Hematopoietic multipotent progenitor cell treated with erythropoietin and hydrocortisone succinate and interleukin-3 and kit ligand, for 6 days (in vitro differentiated cells): ENCODE results near the gene CAPZA2.
"Not testable (repeated sequence)": the region's sequence is repeated elsewhere in the genome, so short reads cannot be mapped to it uniquely, and the experiment has no call there.

Experiments
- DNase-seq: peaks from one replicate; pipeline ENCODE4 v3.0.0-alpha.2; 2015

CAPZA2 gene

GRCh38 chr7:116955801-116956476 lies 93.6 kb downstream of the CAPZA2 start:
- no peak for DNase-seq

GRCh38 chr7:116956477-116956804 lies 94.1 kb downstream of the CAPZA2 start:
- DNase-seq = no peak

- DNase-seq = no peak
Measured at GRCh38 chr7:116957874-116958273, 95.5 kb downstream of the CAPZA2 start.

GRCh38 chr7:116961966-116962673 lies 99.7 kb downstream of the CAPZA2 start:
- not testable (repeated sequence) for DNase-seq

GRCh38 chr7:116963234-116963633 lies 100.8 kb downstream of the CAPZA2 start:
- no peak for DNase-seq

GRCh38 chr7:116966601-116967000 lies 104.2 kb downstream of the CAPZA2 start:
- DNase-seq = no peak

- no peak for DNase-seq
Measured at GRCh38 chr7:116967254-116967922, 105.0 kb downstream of the CAPZA2 start.

- no peak for DNase-seq
Measured at GRCh38 chr7:116967983-116968382, 105.6 kb downstream of the CAPZA2 start.

GRCh38 chr7:116968631-116969030 lies 106.2 kb downstream of the CAPZA2 start:
- no peak for DNase-seq

GRCh38 chr7:116969371-116969902 lies 107.0 kb downstream of the CAPZA2 start:
- DNase-seq = no peak

- DNase-seq = no peak
Measured at GRCh38 chr7:116970238-116970910, 108.0 kb downstream of the CAPZA2 start.

GRCh38 chr7:116971153-116971552 lies 108.8 kb downstream of the CAPZA2 start:
- DNase-seq = not testable (repeated sequence)
